ENCODE measurements around the gene GGA1.

GGA1 gene

DNA sequence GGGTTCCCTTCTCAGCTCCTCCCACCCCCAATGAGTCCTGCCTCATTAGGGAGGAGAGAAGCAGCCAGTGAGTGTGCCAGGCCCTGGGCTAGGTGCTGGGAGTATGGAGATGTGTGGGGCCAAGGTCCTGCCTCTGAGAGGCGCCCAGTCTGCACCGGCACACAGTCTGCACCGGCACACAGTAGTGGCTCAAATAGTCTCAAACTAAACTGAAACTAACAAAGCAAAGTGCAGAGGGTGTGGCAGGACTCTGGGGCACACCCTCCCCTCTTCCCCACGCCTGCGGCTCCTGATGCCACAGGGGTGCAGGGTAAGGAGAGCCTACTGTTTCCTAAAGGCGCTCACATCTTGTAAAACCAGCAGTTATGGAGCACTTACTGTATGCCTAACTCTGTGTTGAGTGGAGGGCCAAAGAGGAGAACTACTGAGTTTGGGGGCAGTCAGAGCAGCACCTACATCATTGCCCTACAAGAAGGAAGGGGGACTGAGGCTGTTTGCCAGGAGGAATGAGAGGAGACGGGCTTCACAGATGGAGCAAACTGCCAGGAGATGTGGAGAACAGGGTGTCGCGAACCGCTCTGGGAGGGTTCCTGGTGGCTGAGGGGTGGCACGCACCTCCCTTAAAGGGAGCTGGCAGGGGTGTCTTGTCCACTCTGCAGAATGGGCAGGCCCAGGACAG lies 29.9 kb downstream of the GGA1 start:
- no peak for TF ChIP-seq MAX (IDR thresholded peaks at IDR 0.05; ENCODE audit: low read depth, low read length)
- H3K4me3 ChIP-seq (ENCODE audit: low read depth, low read length), result peak overlapping the region; percentile 30
- no peak for DNase-seq (ENCODE audit: low read depth)

GRCh38 chr22:37639070-37639760 lies 30.6 kb downstream of the GGA1 start, which contains the start of gene SH3BP1:
Gene SH3BP1 (plus strand): TSS chr22:37639669. CDS start chr22:37639788, 119 bp downstream.
- TF ChIP-seq POLR2A (IDR thresholded peaks at IDR 0.05; ENCODE audit: extremely low read depth, insufficient read length) (no peak), MAX (IDR thresholded peaks at IDR 0.05; ENCODE audit: low read depth, low read length) (no peak)
- TF ChIP-seq, protein P1, sequence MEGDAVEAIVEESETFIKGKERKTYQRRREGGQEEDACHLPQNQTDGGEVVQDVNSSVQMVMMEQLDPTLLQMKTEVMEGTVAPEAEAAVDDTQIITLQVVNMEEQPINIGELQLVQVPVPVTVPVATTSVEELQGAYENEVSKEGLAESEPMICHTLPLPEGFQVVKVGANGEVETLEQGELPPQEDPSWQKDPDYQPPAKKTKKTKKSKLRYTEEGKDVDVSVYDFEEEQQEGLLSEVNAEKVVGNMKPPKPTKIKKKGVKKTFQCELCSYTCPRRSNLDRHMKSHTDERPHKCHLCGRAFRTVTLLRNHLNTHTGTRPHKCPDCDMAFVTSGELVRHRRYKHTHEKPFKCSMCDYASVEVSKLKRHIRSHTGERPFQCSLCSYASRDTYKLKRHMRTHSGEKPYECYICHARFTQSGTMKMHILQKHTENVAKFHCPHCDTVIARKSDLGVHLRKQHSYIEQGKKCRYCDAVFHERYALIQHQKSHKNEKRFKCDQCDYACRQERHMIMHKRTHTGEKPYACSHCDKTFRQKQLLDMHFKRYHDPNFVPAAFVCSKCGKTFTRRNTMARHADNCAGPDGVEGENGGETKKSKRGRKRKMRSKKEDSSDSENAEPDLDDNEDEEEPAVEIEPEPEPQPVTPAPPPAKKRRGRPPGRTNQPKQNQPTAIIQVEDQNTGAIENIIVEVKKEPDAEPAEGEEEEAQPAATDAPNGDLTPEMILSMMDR (IDR thresholded peaks at IDR 0.05; ENCODE audit: low read depth, low read length), result no peak
- peak; percentile 82 for DNase-seq (ENCODE audit: low read depth)
- H3K4me3 ChIP-seq (ENCODE audit: low read depth, low read length), result peak within 1 kb of the TSS; percentile 89

DNA sequence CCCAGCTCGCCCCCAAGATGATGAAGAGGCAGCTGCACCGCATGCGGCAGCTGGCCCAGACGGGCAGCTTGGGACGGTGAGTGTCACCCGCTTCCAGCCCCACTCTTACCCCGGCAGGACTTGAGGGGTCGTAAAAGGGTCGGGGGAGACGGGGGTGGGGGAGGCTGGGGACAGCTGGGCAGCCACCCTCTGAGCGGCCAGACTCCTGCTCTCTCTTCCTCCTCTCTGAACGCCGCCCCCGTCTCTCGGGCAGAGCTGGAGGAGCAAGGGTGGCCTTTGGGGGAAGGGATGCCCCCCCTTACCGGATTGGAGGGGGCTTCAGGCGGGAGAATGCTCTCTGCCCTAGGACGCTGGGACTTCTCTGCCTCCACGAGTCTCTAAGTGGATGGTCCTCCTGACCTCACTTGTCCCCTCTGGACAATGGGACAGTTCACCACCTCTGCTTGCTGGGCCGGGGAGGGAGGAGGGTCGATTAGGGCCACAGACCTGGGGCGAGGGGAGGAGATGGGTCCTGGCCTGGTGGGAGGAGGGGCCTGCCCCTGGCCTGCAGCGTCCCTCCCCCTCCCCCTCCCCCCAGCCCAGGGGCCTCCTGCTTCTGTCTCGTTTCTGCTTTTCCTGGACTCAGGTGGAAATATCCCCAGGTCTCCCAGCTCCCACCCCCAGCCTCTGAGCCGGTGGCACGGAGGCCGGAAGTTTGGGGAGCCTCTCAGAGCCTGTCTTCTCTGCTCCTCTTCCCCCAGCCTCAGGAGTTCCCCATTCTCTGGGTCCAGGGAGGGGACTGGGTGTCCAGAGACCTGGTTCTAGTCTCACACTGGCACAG lies 31.3 kb downstream of the GGA1 start:
- TF ChIP-seq, protein P1 (IDR thresholded peaks at IDR 0.05; ENCODE audit: low read depth, low read length), result no peak
- H3K4me3 ChIP-seq (ENCODE audit: low read depth, low read length), result peak overlapping the region; percentile 89
- peak; percentile 70 for DNase-seq (ENCODE audit: low read depth)

DNA sequence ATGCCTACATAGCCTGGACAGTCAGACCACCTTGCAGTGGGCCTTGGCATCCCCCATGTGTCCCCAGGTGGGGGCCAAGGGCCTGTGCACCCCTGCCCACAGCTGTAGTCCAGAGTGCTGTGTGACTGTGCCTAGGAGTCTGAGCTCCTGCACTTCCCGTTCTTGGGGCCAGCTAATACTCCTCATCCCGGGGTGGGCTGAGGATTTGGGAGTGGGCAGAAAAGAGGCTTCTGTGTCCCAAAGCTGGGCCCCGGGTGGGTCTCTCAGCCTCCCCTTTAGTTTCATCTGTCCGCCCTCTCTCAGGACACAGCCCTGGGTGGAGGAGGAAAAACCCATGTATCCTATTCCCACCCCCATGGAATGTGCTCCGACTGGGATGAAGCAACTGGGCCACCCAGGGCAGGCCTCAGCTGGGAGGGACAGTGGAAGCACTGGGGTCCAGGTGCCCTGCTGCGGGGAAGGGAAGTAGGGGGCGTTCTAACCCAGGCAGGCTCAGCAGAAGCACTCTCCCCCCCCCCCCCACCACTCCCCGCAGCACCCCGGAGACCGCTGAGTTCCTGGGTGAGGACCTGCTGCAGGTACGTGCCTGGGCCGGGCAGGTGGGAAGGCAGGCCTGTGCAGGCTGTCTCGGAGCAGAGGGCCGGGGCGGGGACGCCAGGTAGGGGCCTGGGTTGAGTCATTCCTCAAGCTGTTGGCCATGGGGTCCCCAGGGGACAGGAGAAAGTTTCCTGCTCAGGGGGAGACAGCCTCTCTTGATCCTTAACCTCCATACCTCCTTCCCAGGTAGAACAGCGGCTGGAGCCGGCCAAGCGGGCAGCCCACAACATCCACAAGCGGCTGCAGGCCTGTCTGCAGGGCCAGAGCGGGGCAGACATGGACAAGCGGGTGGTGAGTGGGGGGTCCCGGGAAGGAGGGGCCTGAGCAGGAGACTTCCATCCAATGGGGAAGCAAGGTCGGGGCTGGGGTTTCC lies 32.2 kb downstream of the GGA1 start:
- peak overlapping the region; percentile 89 for H3K4me3 ChIP-seq (ENCODE audit: low read depth, low read length)
- TF ChIP-seq, protein P1 (IDR thresholded peaks at IDR 0.05; ENCODE audit: low read depth, low read length), result no peak
- TF ChIP-seq MAX (IDR thresholded peaks at IDR 0.05; ENCODE audit: low read depth, low read length) (no peak), MYC (IDR thresholded peaks at IDR 0.05; ENCODE audit: low read depth, low read length) (no peak), POLR2A (IDR thresholded peaks at IDR 0.05; ENCODE audit: extremely low read depth, insufficient read length) (no peak)

GRCh38 chr22:37641561-37641949 lies 32.9 kb downstream of the GGA1 start:
- TF ChIP-seq POLR2A (IDR thresholded peaks at IDR 0.05; ENCODE audit: extremely low read depth, insufficient read length), result no peak
- TF ChIP-seq MYC (IDR thresholded peaks at IDR 0.05; ENCODE audit: low read depth, low read length), result no peak
- no peak for TF ChIP-seq MAX (IDR thresholded peaks at IDR 0.05; ENCODE audit: low read depth, low read length)
- TF ChIP-seq, protein P1 (IDR thresholded peaks at IDR 0.05; ENCODE audit: low read depth, low read length), result no peak

More for the DNA sequence above, 32.2 kb downstream of the GGA1 start:
- DNase-seq (ENCODE audit: low read depth), result no peak

More at GRCh38 chr22:37641561-37641949, 32.9 kb downstream of the GGA1 start:
- no peak overlapping the region for H3K4me3 ChIP-seq (ENCODE audit: low read depth, low read length)
- DNase-seq (ENCODE audit: low read depth), result no peak
